BJ (cell line): ENCODE results near the gene OSBPL1A. TPM values are rescaled to one million over a fixed set of nuclear protein-coding genes. Genes with fewer than 3 reads are reported as not detected.
"Not testable (repeated sequence)": the region's sequence is repeated elsewhere in the genome, so short reads cannot be mapped to it uniquely, and the experiment has no call there.

ENCODE experiments used
- CTCF ChIA-PET: fragments of 350-600 bp; formaldehyde crosslinking; extraction: SDS; loops from one replicate; lab custom pipeline; 2021; ENCODE audit warnings: antibody characterized with exemption, inconsistent platforms; lab: Yijun Ruan, JAX
- POLR2A ChIA-PET: fragments of 300-600 bp; sonication (Branson Sonifier 250); formaldehyde crosslinking; extraction: SDS; loops from one replicate; lab custom pipeline; 2021; ENCODE audit warnings: antibody characterized with exemption; lab: Charles Lee
- DNase-seq: peaks from one replicate; pipeline ENCODE4 v3.0.0-alpha.2; 2011; ENCODE audit warnings: low read depth
- H3K27me3 ChIP-seq: 2 replicates; pipeline ENCODE4 v1.6.0; 2011; ENCODE audit warnings: low read length; ENCODE audit not compliant: control insufficient read depth, insufficient read depth
- H3K36me3 ChIP-seq: 2 replicates; pipeline ENCODE4 v1.5.1; 2011; ENCODE audit warnings: low read length; ENCODE audit not compliant: control insufficient read depth, insufficient read depth
- H3K4me3 ChIP-seq: 2 replicates; pipeline ENCODE4 v1.5.1; 2011; ENCODE audit warnings: low read depth, mild to moderate bottlenecking, control low read depth, low read length
- polyA plus RNA-seq: library from polyadenylated mRNA; depleted of rRNA; stranded (reverse); fragments of >200 nt; gene quantifications from 2 replicates; pipeline ENCODE4 v1.2.3, GENCODE V29; 2011
- TF ChIP-seq, protein P1 (sequence below): IDR thresholded peaks from 2 replicates; pipeline ENCODE4 v1.5.1; 2011; ENCODE audit warnings: low read depth, mild to moderate bottlenecking, control low read depth, inconsistent platforms, low read length, moderate library complexity; ENCODE audit not compliant: insufficient read depth

Gene OSBPL1A
- polyA plus RNA-seq, 1 experiment: 20.1 TPM

DNA sequence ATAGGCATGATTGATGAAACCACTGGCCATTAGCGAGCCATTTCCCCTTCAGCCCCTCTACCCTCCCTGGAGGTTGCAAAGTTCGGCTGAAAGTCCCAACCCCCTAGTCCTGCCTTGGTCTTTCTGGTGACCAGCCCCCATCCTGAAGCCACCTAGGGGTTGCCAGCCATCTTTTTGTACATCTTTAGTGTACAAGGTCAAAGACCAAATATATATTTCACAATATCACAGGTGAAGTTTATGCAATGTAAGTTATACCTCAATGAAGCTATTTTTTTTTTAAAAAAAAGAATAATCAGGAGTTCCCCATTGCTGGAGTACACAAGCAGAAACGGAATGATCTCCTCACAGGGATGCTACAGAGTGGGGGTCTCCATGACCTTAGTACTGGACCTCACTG lies 31.3 kb downstream of the OSBPL1A start:
- CTCF ChIA-PET: no interaction called here
- Histone ChIP-seq H3K4me3 (no peak overlapping the region), H3K27me3 (no peaks in the 10 kb centered on the region), H3K36me3 (no peaks in the 10 kb centered on the region)
- no peak for DNase-seq
- TF ChIP-seq, protein P1, sequence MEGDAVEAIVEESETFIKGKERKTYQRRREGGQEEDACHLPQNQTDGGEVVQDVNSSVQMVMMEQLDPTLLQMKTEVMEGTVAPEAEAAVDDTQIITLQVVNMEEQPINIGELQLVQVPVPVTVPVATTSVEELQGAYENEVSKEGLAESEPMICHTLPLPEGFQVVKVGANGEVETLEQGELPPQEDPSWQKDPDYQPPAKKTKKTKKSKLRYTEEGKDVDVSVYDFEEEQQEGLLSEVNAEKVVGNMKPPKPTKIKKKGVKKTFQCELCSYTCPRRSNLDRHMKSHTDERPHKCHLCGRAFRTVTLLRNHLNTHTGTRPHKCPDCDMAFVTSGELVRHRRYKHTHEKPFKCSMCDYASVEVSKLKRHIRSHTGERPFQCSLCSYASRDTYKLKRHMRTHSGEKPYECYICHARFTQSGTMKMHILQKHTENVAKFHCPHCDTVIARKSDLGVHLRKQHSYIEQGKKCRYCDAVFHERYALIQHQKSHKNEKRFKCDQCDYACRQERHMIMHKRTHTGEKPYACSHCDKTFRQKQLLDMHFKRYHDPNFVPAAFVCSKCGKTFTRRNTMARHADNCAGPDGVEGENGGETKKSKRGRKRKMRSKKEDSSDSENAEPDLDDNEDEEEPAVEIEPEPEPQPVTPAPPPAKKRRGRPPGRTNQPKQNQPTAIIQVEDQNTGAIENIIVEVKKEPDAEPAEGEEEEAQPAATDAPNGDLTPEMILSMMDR: no peak
- POLR2A ChIA-PET: no interaction called here

DNA sequence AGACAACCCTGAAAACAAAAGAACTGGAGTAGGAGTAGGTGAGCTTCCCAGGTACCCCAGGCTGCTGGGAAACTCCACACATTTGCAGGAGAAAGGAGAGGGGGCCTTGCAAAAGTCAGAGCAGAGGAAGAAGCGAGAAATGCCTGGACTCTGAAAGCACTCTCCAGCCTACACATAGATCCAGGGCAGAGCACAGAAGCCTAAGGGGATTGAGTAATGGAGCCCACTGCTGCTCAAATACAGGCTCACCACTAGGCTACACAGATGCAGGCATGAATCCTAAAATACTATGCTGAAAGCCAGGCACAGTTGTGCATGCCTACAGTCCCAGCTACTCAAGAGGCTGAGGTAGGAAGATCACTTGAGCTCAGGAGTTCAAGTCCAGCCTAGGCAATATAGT lies 33.4 kb downstream of the OSBPL1A start:
- Histone ChIP-seq H3K27me3 (no peaks in the 10 kb centered on the region), H3K36me3 (no peaks in the 10 kb centered on the region), H3K4me3 (no peak overlapping the region)
- DNase-seq: no peak
- POLR2A ChIA-PET: no interaction called here
- CTCF ChIA-PET: interaction anchor here (0.6 to 8.1 kb wide), 2 partner anchors 33 to 51 kb away, joined by 3 to 81 read pairs; no protein-coding TSS in a partner anchor
- TF ChIP-seq, protein P1: no peak

DNA sequence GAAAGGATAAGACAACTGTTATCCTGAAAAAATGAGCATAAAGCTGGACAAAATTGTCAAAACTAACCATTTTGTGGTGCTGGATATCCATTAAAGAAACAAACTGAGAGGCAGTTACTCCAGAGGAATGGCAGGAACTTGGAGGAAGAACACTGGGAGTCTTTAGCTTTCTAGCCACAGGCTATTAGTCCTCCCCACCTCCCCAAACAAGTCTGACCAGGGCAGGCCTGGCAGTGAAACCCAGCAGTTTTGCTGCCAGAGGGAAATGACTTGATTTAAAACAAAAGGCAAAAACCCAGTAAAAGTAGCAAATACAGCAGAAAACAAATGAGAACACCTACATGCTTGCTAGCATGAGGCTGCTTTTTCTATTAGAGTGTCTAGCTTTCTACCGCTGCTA lies 34.9 kb downstream of the OSBPL1A start:
- TF ChIP-seq, protein P1: no peak
- H3K36me3 ChIP-seq: no peaks in the 10 kb centered on the region
- no peaks in the 10 kb centered on the region for H3K27me3 ChIP-seq
- ChIA-PET CTCF (interaction anchor here (0.7 to 8.1 kb wide), 3 partner anchors 52 to 221 kb away, joined by 4 to 89 read pairs (median 81); no protein-coding TSS in a partner anchor), POLR2A (no interaction called here)
- no peak overlapping the region for H3K4me3 ChIP-seq
- no peak for DNase-seq

DNA sequence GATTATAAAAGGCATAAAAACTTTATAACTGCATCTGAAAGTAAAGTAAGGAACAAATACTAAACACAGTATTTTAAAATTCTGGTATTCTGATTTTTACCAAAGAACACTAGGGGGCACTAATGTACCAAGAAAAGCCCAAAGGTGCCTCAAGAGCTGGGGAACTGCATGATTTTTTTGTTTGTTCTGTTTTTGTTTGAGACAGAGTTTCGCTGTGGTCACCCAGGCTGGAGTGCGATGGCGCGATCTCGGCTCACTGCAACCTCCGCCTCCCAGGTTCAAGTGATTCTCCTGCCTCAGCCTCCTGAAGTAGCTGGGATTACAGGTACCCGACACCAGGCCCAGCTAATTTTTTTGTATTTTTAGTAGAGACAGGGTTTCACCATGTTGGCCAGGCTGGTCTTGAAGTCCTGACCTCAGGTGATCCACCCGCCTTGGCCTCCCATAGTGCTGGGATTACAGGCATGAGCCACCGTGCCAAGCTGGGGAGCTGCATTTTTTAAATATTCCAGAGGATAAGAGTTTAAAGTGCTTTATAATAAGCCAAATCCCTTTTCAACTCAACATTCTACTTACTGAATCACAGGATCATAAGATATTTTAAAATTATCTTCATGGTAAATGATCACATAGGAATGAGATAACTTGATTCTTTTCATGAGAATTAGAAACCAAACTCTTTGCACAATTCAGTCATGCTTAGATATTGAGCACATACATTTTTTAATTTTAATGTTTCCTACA lies 37.7 kb downstream of the OSBPL1A start:
- CTCF ChIA-PET: interaction anchor here (0.6 to 8.1 kb wide), 26 partner anchors 9 to 366 kb away, joined by 3 to 89 read pairs (median 5); partner anchors contain the start of gene OSBPL1A
- H3K27me3 ChIP-seq, POLR2A ChIA-PET, H3K36me3 ChIP-seq, H3K4me3 ChIP-seq: not testable (repeated sequence)
- DNase-seq: peak; percentile 4
- TF ChIP-seq, protein P1: peak; percentile 57

DNA sequence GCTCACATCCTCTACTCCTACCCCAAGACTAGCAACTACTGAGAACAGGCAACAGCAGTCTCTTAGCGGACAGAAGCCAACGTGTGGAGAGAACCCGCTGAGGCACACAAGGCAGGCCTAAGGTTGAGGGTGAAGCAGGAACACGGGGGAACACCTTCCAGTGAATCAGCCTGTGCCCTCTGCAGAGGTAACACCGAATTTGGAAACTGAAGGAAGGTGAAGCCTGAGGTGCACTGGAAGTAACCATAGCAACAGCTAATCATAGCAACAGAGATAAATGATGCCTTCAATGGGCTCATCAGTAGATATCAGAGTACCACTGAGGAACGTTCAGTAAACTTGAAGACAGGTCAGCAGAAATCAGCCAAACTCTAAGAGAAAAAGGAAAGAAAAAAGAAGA lies 43.3 kb downstream of the OSBPL1A start:
- Histone ChIP-seq H3K36me3 (no peaks in the 10 kb centered on the region), H3K27me3 (no peaks in the 10 kb centered on the region), H3K4me3 (no peak overlapping the region)
- DNase-seq: no peak
- ChIA-PET POLR2A (no interaction called here), CTCF (interaction anchor here (0.5 to 1.3 kb wide), 3 partner anchors 9 to 142 kb away, joined by 3 to 4 read pairs (median 3); no protein-coding TSS in a partner anchor)
- TF ChIP-seq, protein P1: no peak
